ENCODE measurements around the gene RCE1.

Gene RCE1

GRCh38 chr11:66868082-66868725 lies 25.0 kb downstream of the RCE1 start:
- H3K4me3 ChIP-seq (ENCODE audit: low read depth, low read length), result no peak overlapping the region

DNA sequence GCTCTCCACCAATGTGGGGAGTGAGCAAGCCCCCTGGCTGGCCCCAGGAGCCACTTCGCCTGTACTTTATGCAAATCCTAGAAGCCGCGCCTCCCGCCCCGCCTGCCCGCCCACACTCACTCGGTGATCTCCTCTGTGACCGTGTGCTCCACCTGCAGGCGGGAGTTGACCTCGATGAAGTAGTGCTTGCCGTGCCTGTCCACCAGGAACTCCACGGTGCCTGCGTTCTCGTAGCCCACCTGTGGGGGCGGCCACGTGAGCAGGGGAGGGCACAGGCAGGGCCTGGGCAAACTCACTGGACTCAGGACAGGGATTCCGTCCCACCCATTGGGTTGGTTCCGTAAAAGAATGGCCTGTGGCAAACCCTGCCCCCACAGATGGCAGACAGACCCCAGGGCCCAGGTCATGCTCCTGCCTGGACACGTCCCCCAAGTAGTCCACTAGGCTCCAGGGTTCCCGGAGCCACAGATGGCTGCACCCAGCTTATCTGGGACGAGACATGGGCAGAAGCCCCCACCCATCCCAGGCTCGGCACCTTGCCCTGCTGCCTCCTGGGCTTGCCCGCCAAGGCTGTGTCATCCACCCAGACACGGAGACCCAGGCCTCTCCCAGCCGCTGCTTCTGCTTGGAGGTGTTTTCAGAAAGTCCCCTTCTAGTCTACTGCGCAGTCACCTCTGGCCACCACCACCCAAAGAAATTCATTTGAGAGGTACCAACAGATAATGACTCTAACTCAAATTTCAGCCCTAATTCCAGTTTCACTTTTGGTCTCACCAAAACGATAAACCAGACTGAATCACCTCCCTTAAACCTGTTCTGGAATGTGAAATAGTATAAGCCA lies 25.7 kb downstream of the RCE1 start:
- no peak overlapping the region for H3K4me3 ChIP-seq (ENCODE audit: low read depth, low read length)

GRCh38 chr11:66869567-66869870 lies 26.3 kb downstream of the RCE1 start:
- no peak overlapping the region for H3K4me3 ChIP-seq (ENCODE audit: low read depth, low read length)

- H3K4me3 ChIP-seq (ENCODE audit: low read depth, low read length), result no peak overlapping the region
Observed at GRCh38 chr11:66870131-66870530, 26.9 kb downstream of the RCE1 start.

- H3K4me3 ChIP-seq (ENCODE audit: low read depth, low read length), result no peak overlapping the region
Observed at GRCh38 chr11:66870616-66871520, 27.6 kb downstream of the RCE1 start.

- H3K4me3 ChIP-seq (ENCODE audit: low read depth, low read length), result no peak overlapping the region
Observed at GRCh38 chr11:66871521-66871901, 28.3 kb downstream of the RCE1 start.

GRCh38 chr11:66874232-66874631 lies 31.0 kb downstream of the RCE1 start:
- no peak overlapping the region for H3K4me3 ChIP-seq (ENCODE audit: low read depth, low read length)

- no peak overlapping the region for H3K4me3 ChIP-seq (ENCODE audit: low read depth, low read length)
Observed at GRCh38 chr11:66875378-66875777, 32.1 kb downstream of the RCE1 start.

- H3K4me3 ChIP-seq (ENCODE audit: low read depth, low read length), result no peak overlapping the region
Observed at GRCh38 chr11:66877588-66878385, 34.5 kb downstream of the RCE1 start.

GRCh38 chr11:66878474-66878873 lies 35.2 kb downstream of the RCE1 start:
- H3K4me3 ChIP-seq (ENCODE audit: low read depth, low read length), result no peak overlapping the region

DNA sequence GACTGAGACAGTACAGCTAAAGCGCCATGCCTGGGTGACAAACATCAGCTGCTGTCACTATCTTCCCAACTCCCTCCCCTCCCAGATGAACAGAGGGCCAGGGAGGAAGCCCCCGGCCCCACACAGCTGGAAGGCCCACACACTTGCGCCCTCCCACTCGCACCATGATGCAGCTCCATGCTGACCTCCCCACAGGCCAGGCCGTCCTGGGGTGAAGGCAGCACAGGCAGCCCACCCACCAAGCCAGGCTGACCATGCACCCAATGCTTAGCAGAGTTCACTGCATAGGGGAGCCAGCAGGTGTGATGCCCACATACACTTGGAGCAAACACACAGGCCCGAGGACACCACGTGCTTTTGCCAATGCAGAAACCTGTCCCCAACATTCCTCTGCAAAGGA lies 35.8 kb downstream of the RCE1 start:
- H3K4me3 ChIP-seq (ENCODE audit: low read depth, low read length), result no peak overlapping the region

GRCh38 chr11:66879583-66879982 lies 36.3 kb downstream of the RCE1 start:
- no peak overlapping the region for H3K4me3 ChIP-seq (ENCODE audit: low read depth, low read length)

- no peak overlapping the region for H3K4me3 ChIP-seq (ENCODE audit: low read depth, low read length)
Observed at GRCh38 chr11:66879999-66880398, 36.8 kb downstream of the RCE1 start.

DNA sequence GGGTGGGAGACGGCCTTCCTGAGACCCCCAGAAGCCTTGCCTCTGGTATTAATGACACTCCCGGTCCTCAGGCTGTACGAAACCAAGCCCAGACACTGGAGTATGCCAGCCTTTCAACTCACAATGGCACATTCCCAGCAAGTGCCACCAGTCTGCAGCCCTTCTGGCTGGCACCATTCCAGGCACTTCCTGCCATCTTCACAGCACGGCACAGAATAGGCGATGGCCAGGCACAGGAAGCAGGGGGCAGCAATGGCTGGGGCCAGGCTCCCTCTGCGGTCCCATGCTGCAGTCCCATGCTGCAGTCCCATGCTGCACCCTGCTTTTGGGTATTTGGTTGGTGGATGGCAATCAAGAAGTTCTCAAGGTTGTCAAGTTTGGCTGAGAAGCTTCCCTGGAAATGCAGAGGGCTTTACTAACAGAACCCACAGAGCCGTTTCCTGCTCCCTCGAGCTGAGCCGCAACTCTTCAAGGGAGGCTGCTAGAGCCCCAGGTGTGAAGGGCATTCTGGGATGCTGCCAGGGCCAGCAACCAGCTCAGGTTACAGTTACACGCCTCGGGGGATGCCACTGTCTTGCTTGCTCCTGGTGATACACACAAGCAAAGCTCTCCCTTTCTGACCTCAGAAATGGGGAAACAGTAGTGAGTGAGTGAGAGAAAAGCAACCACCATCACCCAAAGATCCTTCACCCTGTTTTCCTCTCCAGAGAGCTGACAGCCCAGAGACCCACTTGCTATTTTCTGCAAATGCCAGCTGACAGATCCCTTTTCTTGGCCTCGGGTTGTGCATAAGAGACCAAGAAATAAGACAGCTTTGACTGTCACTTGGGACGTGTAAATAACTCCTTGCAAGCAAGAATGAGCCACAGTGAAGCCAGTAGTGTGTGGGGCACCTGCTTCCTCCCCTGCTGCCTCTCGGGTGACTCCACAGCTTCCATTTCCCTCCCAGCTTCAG lies 37.5 kb downstream of the RCE1 start:
- no peak overlapping the region for H3K4me3 ChIP-seq (ENCODE audit: low read depth, low read length)

GRCh38 chr11:66881451-66881835 lies 38.2 kb downstream of the RCE1 start:
- no peak overlapping the region for H3K4me3 ChIP-seq (ENCODE audit: low read depth, low read length)

- no peak overlapping the region for H3K4me3 ChIP-seq (ENCODE audit: low read depth, low read length)
Observed at GRCh38 chr11:66881927-66882452, 38.7 kb downstream of the RCE1 start.

DNA sequence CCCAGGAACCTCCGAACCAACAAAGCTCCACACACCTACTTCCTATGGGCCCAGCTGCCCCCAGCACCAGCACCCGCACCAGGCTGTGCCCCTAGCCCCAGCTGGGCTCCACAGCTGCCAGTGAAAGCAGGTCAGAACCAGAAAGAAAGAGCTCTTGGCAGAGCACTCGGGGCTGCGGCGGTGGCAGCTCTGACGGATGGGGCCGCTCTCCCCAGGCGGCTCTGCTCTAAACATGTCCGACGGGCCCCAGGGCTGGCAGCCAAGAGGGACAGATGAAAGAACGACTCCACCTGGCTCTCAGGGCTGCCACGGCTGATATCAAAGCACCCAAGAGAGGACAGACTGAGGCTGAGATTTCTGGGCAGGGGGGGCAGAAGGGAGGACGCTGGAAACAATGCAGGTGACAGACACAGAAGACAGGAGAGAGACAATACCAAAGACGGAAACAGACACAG lies 39.3 kb downstream of the RCE1 start:
- H3K4me3 ChIP-seq (ENCODE audit: low read depth, low read length), result no peak overlapping the region

DNA sequence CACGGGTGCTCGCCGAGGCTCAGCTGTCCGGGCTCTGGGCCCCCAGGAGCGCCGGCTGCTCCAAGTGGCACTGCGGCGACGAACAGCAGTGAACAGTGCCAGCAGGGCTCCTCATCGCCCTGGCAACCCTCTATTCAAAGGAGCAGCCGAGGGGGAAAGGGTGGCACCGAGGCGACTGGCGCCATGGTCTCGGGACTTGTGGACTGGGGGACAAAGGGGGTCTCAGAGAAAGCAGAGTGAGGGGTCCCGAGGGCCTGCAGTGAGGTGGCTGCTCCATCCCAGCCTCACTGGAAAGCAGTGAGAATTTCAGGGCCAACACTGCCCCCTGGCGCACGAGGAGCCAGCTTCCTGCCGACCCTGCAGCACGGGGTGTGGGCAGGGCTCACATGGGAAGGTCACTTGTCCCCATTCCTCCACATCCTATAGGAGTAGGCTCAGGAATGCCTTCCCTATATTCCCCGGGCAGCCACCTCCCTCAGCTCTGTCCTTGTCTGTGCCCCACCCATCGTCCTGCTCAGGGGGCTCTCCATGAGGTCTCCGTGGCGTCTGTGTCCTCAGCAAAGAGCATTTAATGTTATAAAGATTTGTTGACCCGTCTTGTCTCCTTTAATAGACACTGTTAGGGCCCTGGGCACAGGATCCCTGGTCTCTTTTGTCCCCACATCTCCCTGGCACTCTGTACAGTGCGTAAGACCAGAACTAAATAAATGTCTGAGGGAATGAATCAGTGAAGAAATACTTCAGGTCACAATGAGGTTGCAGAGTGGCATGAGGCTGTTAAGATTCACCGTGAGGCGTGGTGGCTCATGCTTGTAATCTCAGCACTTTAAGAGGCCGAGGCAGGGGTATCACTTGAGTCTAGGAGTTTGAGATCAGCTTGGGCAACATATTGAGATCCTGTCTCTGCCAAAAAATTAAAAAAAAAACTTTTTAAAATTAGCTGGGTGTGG lies 40.0 kb downstream of the RCE1 start:
- H3K4me3 ChIP-seq (ENCODE audit: low read depth, low read length), result no peak overlapping the region

All from iPS-11a (cell line).